Hepatocyte (in vitro differentiated cells): Measurements from ENCODE around the gene PIGT. TPM values are rescaled to one million over a fixed set of nuclear protein-coding genes. Genes with fewer than 3 reads are reported as not detected.
A peak's percentile ranks its signal among the peaks of the same experiment; 100 is the strongest.

ENCODE experiments used
- DNase-seq: peaks from one replicate; pipeline ENCODE4 v3.0.0-alpha.2; 2016; ENCODE audit warnings: low spot score
- H2AFZ ChIP-seq: fragments of 200-600 bp; sonication (generic); 2 replicates; pipeline ENCODE4 v1.6.0; 2016; ENCODE audit warnings: antibody characterized with exemption, mild to moderate bottlenecking
- H3K27ac ChIP-seq: fragments of 200-600 bp; sonication (generic); 2 replicates; pipeline ENCODE4 v1.5.1; 2016; ENCODE audit warnings: mild to moderate bottlenecking
- H3K27me3 ChIP-seq: fragments of 200-600 bp; sonication (generic); 2 replicates; pipeline ENCODE4 v1.6.1; 2016
- H3K36me3 ChIP-seq: fragments of 200-600 bp; sonication (generic); replicated peaks from 2 replicates; pipeline ENCODE4 v1.5.1; 2016; ENCODE audit warnings: low read depth; ENCODE audit not compliant: insufficient read depth
- H3K4me1 ChIP-seq: fragments of 200-600 bp; sonication (generic); 2 replicates; pipeline ENCODE4 v1.5.1; 2016; ENCODE audit warnings: mild to moderate bottlenecking, moderate library complexity; ENCODE audit not compliant: insufficient read depth
- H3K4me2 ChIP-seq: fragments of 200-600 bp; sonication (generic); 2 replicates; pipeline ENCODE4 v1.6.0; 2016
- H3K4me3 ChIP-seq: fragments of 200-600 bp; sonication (generic); 2 replicates; pipeline ENCODE4 v1.5.1; 2016; ENCODE audit warnings: mild to moderate bottlenecking
- H3K79me2 ChIP-seq: fragments of 200-600 bp; sonication (generic); 2 replicates; pipeline ENCODE4 v1.6.0; 2017; ENCODE audit warnings: mild to moderate bottlenecking
- H3K9me2 ChIP-seq: fragments of 200-600 bp; sonication (generic); replicated peaks from 2 replicates; pipeline ENCODE4 v1.6.0; 2017; ENCODE audit warnings: mild to moderate bottlenecking; ENCODE audit not compliant: insufficient read depth
- H3K9me3 ChIP-seq: fragments of 200-600 bp; sonication (generic); 2 replicates; pipeline ENCODE4 v1.5.1; 2016; ENCODE audit warnings: low read depth, mild to moderate bottlenecking
- H4K20me1 ChIP-seq: fragments of 200-600 bp; sonication (generic); 2 replicates; pipeline ENCODE4 v1.6.0; 2016; ENCODE audit warnings: mild to moderate bottlenecking; ENCODE audit not compliant: insufficient read depth, poor library complexity, severe bottlenecking
- EZH2 ChIP-seq: fragments of 200-600 bp; sonication (generic); IDR thresholded peaks from 2 replicates; pipeline ENCODE4 v1.6.1; 2016; ENCODE audit warnings: antibody characterized with exemption, mild to moderate bottlenecking, borderline replicate concordance
- EZH2phosphoT487 ChIP-seq: fragments of 200-600 bp; sonication (generic); IDR thresholded peaks from one replicate; pipeline ENCODE4 v1.6.1; 2018; ENCODE audit warnings: antibody characterized with exemption, mild to moderate bottlenecking, low read depth, moderate library complexity; ENCODE audit not compliant: unreplicated experiment, severe bottlenecking
- WGBS: methylation state at CpG from one replicate; pipeline ENCODE4 v1.1.6; 2016; ENCODE audit warnings: low lambda C conversion rate; ENCODE audit errors: missing lambda C conversion rate; 5-methylcytosine and 5-hydroxymethylcytosine counted together
- polyA plus RNA-seq: library from polyadenylated mRNA; unstranded; fragments of >200 nt; fragmentation: Nextera tagmentation; extraction: Ambion mirVana; gene quantifications from 2 replicates; pipeline ENCODE4 v1.2.1, GENCODE V29; 2016
- total RNA-seq: library from RNA; depleted of rRNA; stranded (reverse); fragments of >200 nt; gene quantifications from 2 replicates; pipeline ENCODE4 v1.2.3, GENCODE V29; 2014
- TF ChIP-seq, protein P1 (sequence below): fragments of 200-600 bp; sonication (generic); IDR thresholded peaks from 2 replicates; pipeline ENCODE4 v1.5.1; 2016; ENCODE audit warnings: antibody characterized with exemption, mild to moderate bottlenecking; ENCODE audit not compliant: poor library complexity

The PIGT gene
- total and polyA plus RNA-seq, 2 experiments from 2014 or later, result 67.1 to 163 TPM

DNA sequence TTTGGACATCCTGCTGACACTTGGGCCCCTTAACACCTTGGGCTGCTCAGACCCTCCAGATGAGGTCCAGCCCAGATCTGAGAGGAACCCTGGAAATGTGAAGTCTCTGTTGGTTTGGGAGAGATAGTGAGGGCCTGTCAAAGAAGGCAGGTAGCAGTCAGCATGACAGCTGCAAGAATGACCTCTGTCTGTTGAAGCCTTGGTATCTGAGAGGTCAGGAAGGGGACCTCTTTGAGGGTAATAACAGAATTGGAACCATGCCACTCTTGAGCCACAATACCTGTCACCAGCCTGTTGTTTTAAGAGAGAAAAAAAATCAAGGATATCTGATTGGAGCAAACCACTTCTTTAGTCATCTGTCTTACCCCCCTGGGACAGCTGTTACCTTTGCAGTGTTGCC is 48.8 kb upstream of the PIGT start:
- no peak overlapping the region for H3K27ac ChIP-seq
- H3K79me2 ChIP-seq, result peaks cover 25% of the 10 kb centered on the region
- H3K4me1 ChIP-seq, result peaks cover 7% of the 10 kb centered on the region
- no peaks in the 10 kb centered on the region for H4K20me1 ChIP-seq
- H3K4me3 ChIP-seq, result no peak overlapping the region
- DNase-seq, result no peak
- no peak overlapping the region for H2AFZ ChIP-seq
- H3K36me3 ChIP-seq, result no peaks in the 10 kb centered on the region
- TF ChIP-seq EZH2 (no peak), EZH2phosphoT487 (no peak)
- TF ChIP-seq, protein P1, sequence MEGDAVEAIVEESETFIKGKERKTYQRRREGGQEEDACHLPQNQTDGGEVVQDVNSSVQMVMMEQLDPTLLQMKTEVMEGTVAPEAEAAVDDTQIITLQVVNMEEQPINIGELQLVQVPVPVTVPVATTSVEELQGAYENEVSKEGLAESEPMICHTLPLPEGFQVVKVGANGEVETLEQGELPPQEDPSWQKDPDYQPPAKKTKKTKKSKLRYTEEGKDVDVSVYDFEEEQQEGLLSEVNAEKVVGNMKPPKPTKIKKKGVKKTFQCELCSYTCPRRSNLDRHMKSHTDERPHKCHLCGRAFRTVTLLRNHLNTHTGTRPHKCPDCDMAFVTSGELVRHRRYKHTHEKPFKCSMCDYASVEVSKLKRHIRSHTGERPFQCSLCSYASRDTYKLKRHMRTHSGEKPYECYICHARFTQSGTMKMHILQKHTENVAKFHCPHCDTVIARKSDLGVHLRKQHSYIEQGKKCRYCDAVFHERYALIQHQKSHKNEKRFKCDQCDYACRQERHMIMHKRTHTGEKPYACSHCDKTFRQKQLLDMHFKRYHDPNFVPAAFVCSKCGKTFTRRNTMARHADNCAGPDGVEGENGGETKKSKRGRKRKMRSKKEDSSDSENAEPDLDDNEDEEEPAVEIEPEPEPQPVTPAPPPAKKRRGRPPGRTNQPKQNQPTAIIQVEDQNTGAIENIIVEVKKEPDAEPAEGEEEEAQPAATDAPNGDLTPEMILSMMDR, result no peak
- no peak overlapping the region for H3K4me2 ChIP-seq
- H3K9me2 ChIP-seq, result no peaks in the 10 kb centered on the region
- H3K9me3 ChIP-seq, result no peaks in the 10 kb centered on the region
- H3K27me3 ChIP-seq, result no peaks in the 10 kb centered on the region

- Histone ChIP-seq H3K4me2 (no peak overlapping the region), H4K20me1 (no peaks in the 10 kb centered on the region), H3K79me2 (peaks cover 25% of the 10 kb centered on the region), H3K9me3 (no peaks in the 10 kb centered on the region), H3K36me3 (no peaks in the 10 kb centered on the region), H3K27ac (no peak overlapping the region), H3K4me3 (no peak overlapping the region), H3K4me1 (peaks cover 11% of the 10 kb centered on the region), H3K27me3 (no peaks in the 10 kb centered on the region), H3K9me2 (no peaks in the 10 kb centered on the region), H2AFZ (no peak overlapping the region)
- 79% methylated on average over 6 of the region's 6 CpGs for WGBS
- no peak for DNase-seq
- TF ChIP-seq, protein P1, result no peak
- TF ChIP-seq EZH2phosphoT487 (no peak), EZH2 (no peak)
Measured at GRCh38 chr20:45368221-45368980, 47.5 kb upstream of the PIGT start.

GRCh38 chr20:45370571-45371160 is 45.3 kb upstream of the PIGT start:
- WGBS, result 81% methylated on average over 3 of the region's 3 CpGs
- peaks cover 8% of the 10 kb centered on the region for H3K4me1 ChIP-seq
- H3K9me3 ChIP-seq, result no peaks in the 10 kb centered on the region
- H3K36me3 ChIP-seq, result no peaks in the 10 kb centered on the region
- TF ChIP-seq EZH2 (no peak), EZH2phosphoT487 (no peak)
- TF ChIP-seq, protein P1, result no peak
- H3K4me3 ChIP-seq, result no peak overlapping the region
- H4K20me1 ChIP-seq, result no peaks in the 10 kb centered on the region
- H3K4me2 ChIP-seq, result no peak overlapping the region
- no peaks in the 10 kb centered on the region for H3K9me2 ChIP-seq
- peaks cover 6% of the 10 kb centered on the region for H3K79me2 ChIP-seq
- DNase-seq, result no peak
- H3K27me3 ChIP-seq, result no peaks in the 10 kb centered on the region
- H3K27ac ChIP-seq, result peak overlapping the region; percentile 13
- H2AFZ ChIP-seq, result no peak overlapping the region
